Subcutaneous adipose tissue (tissue), 4 donors: ENCODE measurements around the gene TNFRSF11A. TPM values are rescaled to one million over a fixed set of nuclear protein-coding genes. Genes with fewer than 3 reads are reported as not detected.

Source experiments
- CTCF ChIP-seq: fragments of 450-650 bp; IDR thresholded peaks from one replicate; pipeline ENCODE4 v1.5.1; 2016; ENCODE audit warnings: low read depth, mild to moderate bottlenecking, control low read depth, antibody characterized with exemption, moderate library complexity
- total RNA-seq, 4 donors: library from RNA; depleted of rRNA; stranded (reverse); fragments of >200 nt; gene quantifications; one replicate each; pipeline ENCODE4 v1.1.0, GENCODE V29; 2016

The TNFRSF11A gene
- total RNA-seq, 4 donors from 2014 or later: 0.94 to 27.7 (median 7.1) TPM

- TF ChIP-seq CTCF: no peak
These were observed 6.7 kb downstream of the TNFRSF11A start for GRCh38 chr18:62331581-62332356.

GRCh38 chr18:62332431-62332830 is 7.3 kb downstream of the TNFRSF11A start:
- no peak for TF ChIP-seq CTCF

- no peak for TF ChIP-seq CTCF
These were observed 8.0 kb downstream of the TNFRSF11A start for GRCh38 chr18:62332964-62333695.

GRCh38 chr18:62334120-62334519 is 9.0 kb downstream of the TNFRSF11A start:
- TF ChIP-seq CTCF: no peak

GRCh38 chr18:62335494-62335893 is 10.4 kb downstream of the TNFRSF11A start:
- TF ChIP-seq CTCF: no peak

GRCh38 chr18:62336618-62337017 is 11.5 kb downstream of the TNFRSF11A start:
- TF ChIP-seq CTCF: no peak

- no peak for TF ChIP-seq CTCF
These were observed 12.2 kb downstream of the TNFRSF11A start for GRCh38 chr18:62337336-62337735.
